ENCODE data around the gene TERT. TPM values are rescaled to one million over a fixed set of nuclear protein-coding genes. Genes with fewer than 3 reads are reported as not detected.

The TERT gene
- total and polyA plus RNA-seq, 2 of the 8 experiments (the other 6 are each of a cell fraction or from before 2014, with no cell fraction given) = 13.1 to 23.1 TPM

DNA sequence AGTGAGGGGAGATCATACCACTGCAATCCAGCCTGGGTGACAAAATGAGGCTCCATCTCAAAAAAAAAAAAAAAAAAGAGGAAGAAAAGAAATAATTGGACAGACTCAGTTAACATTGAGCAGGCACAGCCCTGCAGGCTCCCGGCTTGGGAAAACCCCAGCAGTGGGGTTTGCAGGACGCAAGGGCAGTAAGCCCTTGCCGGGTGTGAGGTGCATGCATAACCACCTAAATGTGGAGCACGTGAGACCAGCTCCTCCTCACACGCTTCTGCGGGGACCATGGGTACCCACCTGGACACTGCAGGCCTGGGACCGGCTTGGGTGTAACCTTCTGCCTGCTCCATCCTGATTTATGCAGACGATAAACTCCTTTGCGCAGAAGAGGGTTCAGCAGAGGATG is 74.5 kb downstream of the TERT start:
- POLR2A ChIA-PET (ENCODE audit: partially characterized antibody) = no interaction called here
- H3K36me3 ChIP-seq (ENCODE audit: control insufficient read depth in 2 of 4, insufficient read depth in 4 of 4, low read length in 3 of 4) = no peaks in the 10 kb centered on the region
- no peak overlapping the region for H2BK5ac ChIP-seq (ENCODE audit: low read depth, low read length)
- no peak overlapping the region for H3K4me3 ChIP-seq (ENCODE audit: extremely low read depth in 1 of 4, insufficient read depth in 2 of 4, low read depth in 3 of 4, low read length in 4 of 4)
- H3K79me2 ChIP-seq (ENCODE audit: control insufficient read depth in 1 of 2, insufficient read depth in 2 of 2, low read length in 2 of 2) = no peaks in the 10 kb centered on the region
- H3K23me2 ChIP-seq (ENCODE audit: low read depth, low read length) = peaks cover 6% of the 10 kb centered on the region; the same call in 1 of the 2 replicates
- H3K9ac ChIP-seq (replicated peaks in 1 of 4; ENCODE audit: extremely low read depth in 1 of 4, low read depth in 3 of 4, low read length in 3 of 4) = no peak overlapping the region
- H2BK20ac ChIP-seq (ENCODE audit: low read length) = no peak overlapping the region
- no peak overlapping the region for H3K14ac ChIP-seq (ENCODE audit: insufficient read length)
- TF ChIP-seq POLR2AphosphoS5 (IDR thresholded peaks at IDR 0.05; ENCODE audit: low read depth, low read length) (no peak), POLR2A (IDR thresholded peaks at IDR 0.05; ENCODE audit: control extremely low read depth in 1 of 2, low read depth in 2 of 2, low read length in 2 of 2) (no peak), EGR1 (IDR thresholded peaks at IDR 0.05; ENCODE audit: borderline replicate concordance, low read depth, low read length) (no peak), KDM5A (IDR thresholded peaks at IDR 0.05; ENCODE audit: low read length) (no peak), CBX8 (IDR thresholded peaks at IDR 0.05; ENCODE audit: borderline replicate concordance, low read depth, low read length) (no peak), JUN (IDR thresholded peaks at IDR 0.05; ENCODE audit: low read depth, low read length) (no peak), GABPA (IDR thresholded peaks at IDR 0.05; ENCODE audit: borderline replicate concordance, insufficient read depth, low read length) (no peak)
- TF ChIP-seq, protein P1, sequence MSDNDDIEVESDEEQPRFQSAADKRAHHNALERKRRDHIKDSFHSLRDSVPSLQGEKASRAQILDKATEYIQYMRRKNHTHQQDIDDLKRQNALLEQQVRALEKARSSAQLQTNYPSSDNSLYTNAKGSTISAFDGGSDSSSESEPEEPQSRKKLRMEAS (IDR thresholded peaks at IDR 0.05) = no peak
- H4K91ac ChIP-seq (replicated peaks; ENCODE audit: insufficient read length, low read length) = no peak overlapping the region
- no peak overlapping the region for H3K18ac ChIP-seq (ENCODE audit: extremely low read depth, low read length)
- H3K23ac ChIP-seq (ENCODE audit: insufficient read length) = no peak overlapping the region
- CTCF ChIA-PET (ENCODE audit: partially characterized antibody) = interaction anchor here (0.6 to 1.3 kb wide), 2 partner anchors 9 to 64 kb away, joined by 3 read pairs; no protein-coding TSS in a partner anchor
- peaks cover 0 to 2% (median 0%) of the 10 kb centered on the region in 4 experiments; a peak in 2 of 7 replicates for H3K4me1 ChIP-seq (replicated peaks in 1 of 4; ENCODE audit: control insufficient read depth in 3 of 4, insufficient read depth in 4 of 4, low read length in 3 of 4)
- H3K56ac ChIP-seq (replicated peaks; ENCODE audit: insufficient read length, low read depth, low read length) = no peak overlapping the region
- no peak for FAIRE-seq
- H4K20me1 ChIP-seq (replicated peaks in 1 of 2; ENCODE audit: control insufficient read depth in 1 of 2, insufficient read depth in 2 of 2, low read length in 2 of 2) = peaks cover 0 to 3% of the 10 kb centered on the region in 2 experiments
- H3K4me2 ChIP-seq (ENCODE audit: insufficient read depth in 1 of 2, low read depth in 2 of 2, low read length in 2 of 2) = no peak overlapping the region
- H2BK15ac ChIP-seq (ENCODE audit: low read length) = no peak overlapping the region
- H4K5ac ChIP-seq (ENCODE audit: insufficient read length, low read depth, low read length) = no peak overlapping the region
- no peak overlapping the region for H2AFZ ChIP-seq (ENCODE audit: low read length)
- no peaks in the 10 kb centered on the region; a peak in 1 of 7 replicates for H3K27me3 ChIP-seq (replicated peaks in 1 of 4; ENCODE audit: control insufficient read depth in 3 of 4, extremely low read depth in 1 of 4, insufficient read depth in 3 of 4, low read length in 3 of 4)
- no peak for DNase-seq (ENCODE audit: low read depth in 1 of 2, low spot score in 2 of 2)
- no peak overlapping the region for H2AK5ac ChIP-seq (ENCODE audit: low read depth, low read length)
- no peak overlapping the region for H2BK12ac ChIP-seq (ENCODE audit: low read depth, low read length)
- no peak overlapping the region for H4K8ac ChIP-seq (ENCODE audit: extremely low read depth, insufficient read depth, low read length)
- no peak overlapping the region for H3K27ac ChIP-seq (ENCODE audit: low read depth, low read length)
- WGBS, 2 experiments (ENCODE audit: extremely low coverage in 1 of 2, insufficient coverage in 1 of 2, insufficient read length in 1 of 2, insufficient replicate concordance in 2 of 2, low coverage in 1 of 2, low lambda C conversion rate in 2 of 2, missing lambda C conversion rate in 1 of 2) = 94% methylated on average over 9 of the region's 9 CpGs; no CpG with 5 or more reads in 1 of the 2 experiments
- H3K4ac ChIP-seq (replicated peaks; ENCODE audit: insufficient read length, low read depth, low read length) = no peak overlapping the region
- H3K9me3 ChIP-seq (ENCODE audit: insufficient read depth in 2 of 2, low read depth in 1 of 2, low read length in 1 of 2) = peaks cover 0 to 6% of the 10 kb centered on the region in 2 experiments; a peak in 2 of 4 replicates
- H2BK120ac ChIP-seq (replicated peaks; ENCODE audit: low read depth, low read length) = no peak overlapping the region
- no peaks in the 10 kb centered on the region for H3K79me1 ChIP-seq (ENCODE audit: low read depth, low read length)
